Heart right ventricle (tissue), 16 donors: Measurements from ENCODE around the gene MPZ. TPM values are rescaled to one million over a fixed set of nuclear protein-coding genes. Genes with fewer than 3 reads are reported as not detected.
A peak's percentile ranks its signal among the peaks of the same experiment; 100 is the strongest.

ENCODE experiments used
- ATAC-seq, 8 donors: fragments of 200-7000 bp; cut with Tn5 transposase; one replicate each; pipeline ENCODE4 v1.9.1; 2020; ENCODE audit warnings: mild to moderate bottlenecking in 8 of 8, moderate library complexity in 8 of 8, moderate number of reproducible peaks in 1 of 8
- DNase-seq, 2 donors: peaks; one replicate each; pipeline ENCODE4 v3.0.0-alpha.2; 2020
- H3K27ac ChIP-seq, 10 donors: fragments of 200-600 bp; sonication (generic) in 2 of 10; one replicate each; pipeline versions ENCODE4 v1.5.0 to v1.8.0; 2020 to 2022; ENCODE audit warnings: mild to moderate bottlenecking in 3 of 10
- H3K27me3 ChIP-seq, 7 donors: fragments of 200-600 bp; one replicate each; pipeline ENCODE4 v1.8.0; 2021 to 2022; ENCODE audit warnings: mild to moderate bottlenecking in 2 of 7
- H3K36me3 ChIP-seq, 9 donors: fragments of 200-600 bp; sonication (generic) in 1 of 9; one replicate each; pipeline versions ENCODE4 v1.5.0 to v1.8.0; 2020 to 2022; ENCODE audit warnings: mild to moderate bottlenecking in 2 of 9
- H3K4me1 ChIP-seq, 9 donors: fragments of 200-600 bp; sonication (generic) in 1 of 9; one replicate each; pipeline versions ENCODE4 v1.5.0 to v1.8.0; 2020 to 2022; ENCODE audit warnings: mild to moderate bottlenecking in 4 of 9
- H3K4me3 ChIP-seq, 10 donors: fragments of 200-600 bp; sonication (generic) in 2 of 10; one replicate each; pipeline versions ENCODE4 v1.5.0 to v1.8.0; 2020 to 2022; ENCODE audit warnings: mild to moderate bottlenecking in 7 of 10, moderate library complexity in 2 of 10
- H3K9me3 ChIP-seq, 11 donors: fragments of 200-600 bp in 10 of 11; sonication (generic) in 2 of 11; one replicate each; pipeline versions ENCODE4 v1.5.0 to v1.8.0; 2013 to 2022; ENCODE audit warnings: mild to moderate bottlenecking in 2 of 11, control low read depth in 1 of 11, moderate library complexity in 1 of 11
- CTCF ChIP-seq, 9 donors: fragments of 200-600 bp; sonication (generic) in 2 of 9; IDR thresholded peaks; one replicate each; pipeline versions ENCODE4 v1.5.0 to v1.8.0; 2021 to 2022; ENCODE audit warnings: antibody characterized with exemption in 9 of 9, mild to moderate bottlenecking in 5 of 9, moderate library complexity in 1 of 9
- WGBS, 2 donors: extraction: QIAGEN DNeasy Blood & Tissue Kit; methylation state at CpG; one replicate each; pipeline ENCODE4 v1.1.7; 2013; ENCODE audit warnings: inconsistent platforms in 1 of 2; 5-methylcytosine and 5-hydroxymethylcytosine counted together
- intact Hi-C, 10 donors: fragments of 100-400 bp; cut with DNase I; formaldehyde crosslinking; loops; one replicate each; pipeline versions ENCODE4 v1.11.1 to v1.14.2; 2022
- long read RNA-seq, 3 donors: library from polyadenylated mRNA; unstranded; transcript quantifications; one replicate each; pipeline ENCODE4 v2.0.0, GENCODE V29; 2020 to 2021
- polyA plus RNA-seq, 2 donors: library from polyadenylated mRNA; stranded (reverse); fragments of 200-250 nt; gene quantifications; one replicate each; pipeline ENCODE4 v1.2.3, GENCODE V29; 2013
- total RNA-seq, 10 donors: library from RNA; stranded (reverse); fragmentation: NEBNext Ultra II Directional in 3 of 10; extraction: Animal tissue kit (Norgen Biotek cat#: 25700) in 3 of 10; gene quantifications; one replicate each; pipeline versions ENCODE4 v1.2.1 to v1.2.4, GENCODE V29; 2021 to 2023
- donor health status: Arrhythmogenic right ventricular cardiomyopathy.
- donor health status: ischemic (EF 13 %, LVEDD 7.1; RV severe dilation, severe dysfunction).
- donor health status: healthy with polysubstance abuse.
- donor health status: DM: no; HTN: yes; CAD: no.
- donor health status: DM: no; HTN: no; CAD: no.
- donor health status: ischemic (EF 25% LVEDD 6.9; RV normal size, moderate dysfunction).
- donor health status: ischemic (EF 25% LVEDD 5.7; RV mildly dilated, moderate dysfunction).
- donor health status: healthy.
- donor health status: DM: yes; HTN: yes; CAD: no.
- donor health status: Ischemic cardiomyopathy.
- donor health status: ischemic (EF 35%, LVEDD 5.7; RV mildly dilated, moderate dysfunction).
- donor health status: nonischemic (EF 11% LVEDD 7.7; RV severe dilation, severe dysfunction).
- donor health status: DM: yes; HTN: yes; CAD: no.
- donor health status: PGD.
- donor health status: ischemic (EF 29% LVEDD 5.4; RV normal size, mild dysfunction).
- donor health status: nonischemic (EF 23%, LVEDD 6.1; RV moderate dilation, normal function).

MPZ gene
- total RNA-seq (1 to 10 TPM; 1.0 to 5.6 (median 1.6) TPM), polyA plus RNA-seq (1 to 10 TPM; 1.5 to 3.4 TPM)
- long read RNA-seq, donor 1 = 0 reads
- long read RNA-seq, donor 2, partial matches to known transcripts = 0 of 2 reads
- long read RNA-seq, donor 2, other reads (novel, unspliced or antisense) = 2 of 2 reads
- long read RNA-seq, donor 3 = 0 reads

GRCh38 chr1:161309868-161310267 lies at the start of gene MPZ:
TSS of gene MPZ (minus strand) at chr1:161309968. CDS start at chr1:161309905, 63 bp downstream.
- Histone ChIP-seq H3K27ac (peak within 1 kb of the TSS in 3 of 10 donors; percentile 10 to 57 (median 11)), H3K4me3 (no peak within 1 kb of the TSS), H3K36me3 (no peaks in the 10 kb centered on the region), H3K9me3 (no peaks in the 10 kb centered on the region), H3K4me1 (peaks cover 0 to 38% (median 18%) of the 10 kb centered on the region in 9 donors), H3K27me3 (peaks cover 0 to 3% (median 0%) of the 10 kb centered on the region in 7 donors)
- WGBS, 2 donors = 43 to 64% methylated on average over 2 of the region's 2 CpGs
- no peak for TF ChIP-seq CTCF (IDR thresholded peaks at IDR 0.05)
- intact Hi-C loops = loop anchor here in 3 of 10 donors (5.0 kb wide), 2 partner anchors 57 to 83 kb away; partner anchors contain the start of genes TOMM40L (in 3 of the 3) and CFAP126 (in 1 of the 3)
- no peak for DNase-seq
- no peak for ATAC-seq

GRCh38 chr1:161359291-161359690 lies 49.5 kb upstream of the MPZ start:
- no peak for DNase-seq
- Histone ChIP-seq H3K27me3 (no peaks in the 10 kb centered on the region), H3K9me3 (no peaks in the 10 kb centered on the region), H3K4me1 (peaks cover 0 to 17% (median 9%) of the 10 kb centered on the region in 9 donors), H3K4me3 (no peak overlapping the region), H3K36me3 (peaks cover 0 to 69% (median 0%) of the 10 kb centered on the region in 9 donors), H3K27ac (peak overlapping the region in 2 of 10 donors; percentile 32 to 72)
- intact Hi-C loops = no loop called here
- no peak for TF ChIP-seq CTCF (IDR thresholded peaks at IDR 0.05)
- ATAC-seq = peak in 7 of 8 donors; percentile 55 to 81 (median 70)

DNA sequence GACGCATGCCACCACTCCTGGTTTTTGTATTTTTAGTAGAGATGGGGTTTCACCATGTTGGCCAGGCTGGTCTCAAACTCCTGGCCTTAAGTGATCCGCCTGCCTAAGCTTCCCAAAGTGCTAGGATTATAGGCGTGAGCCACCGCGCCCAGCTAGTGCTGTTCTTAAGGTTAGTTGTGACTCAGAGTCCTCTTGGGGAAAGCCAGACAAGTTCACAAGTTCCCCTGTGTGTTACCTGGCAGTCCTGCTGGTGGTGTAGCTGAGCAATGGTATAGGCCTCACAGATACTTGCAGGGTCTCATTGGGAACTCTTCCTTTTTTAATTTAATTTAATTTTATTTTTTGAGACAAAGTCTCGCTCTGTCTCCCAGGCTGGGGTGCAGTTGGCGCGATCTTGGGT lies 47.3 kb upstream of the MPZ start:
- no peaks in the 10 kb centered on the region for H3K9me3 ChIP-seq
- no peaks in the 10 kb centered on the region for H3K27me3 ChIP-seq
- no peak for TF ChIP-seq CTCF (IDR thresholded peaks at IDR 0.05)
- no peak overlapping the region for H3K4me3 ChIP-seq
- H3K4me1 ChIP-seq = peaks cover 0 to 21% (median 9%) of the 10 kb centered on the region in 9 donors
- no peak for ATAC-seq
- intact Hi-C loops = no loop called here
- peaks cover 0 to 70% (median 0%) of the 10 kb centered on the region in 9 donors for H3K36me3 ChIP-seq
- WGBS, 2 donors = 96 to 97% methylated on average over 8 of the region's 8 CpGs
- no peak for DNase-seq
- H3K27ac ChIP-seq = no peak overlapping the region

DNA sequence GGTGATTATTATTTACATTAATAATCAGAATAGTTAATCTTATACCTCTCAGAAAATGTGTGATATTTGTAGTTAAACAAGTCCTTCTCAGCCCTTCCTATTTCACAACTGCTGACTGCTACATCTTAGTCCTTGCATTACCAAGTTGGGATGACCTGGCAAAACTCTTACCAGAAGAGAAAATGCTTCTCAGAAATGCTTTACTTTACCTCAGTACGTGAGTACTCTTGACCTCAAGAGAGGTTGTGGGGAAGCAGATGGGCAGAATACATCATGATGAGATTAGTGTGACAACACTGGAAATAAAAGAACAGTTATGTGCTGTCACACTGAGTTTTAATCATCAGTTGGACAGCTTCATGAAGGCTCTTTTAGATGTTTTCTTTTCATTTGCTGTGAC lies 41.7 kb upstream of the MPZ start:
- DNase-seq (no peak), ATAC-seq (peak in 1 of 8 donors; percentile 44)
- no peaks in the 10 kb centered on the region for H3K9me3 ChIP-seq
- TF ChIP-seq CTCF (IDR thresholded peaks at IDR 0.05) = no peak
- no peak overlapping the region for H3K4me3 ChIP-seq
- peaks cover 0 to 24% (median 4%) of the 10 kb centered on the region in 9 donors for H3K4me1 ChIP-seq
- no peaks in the 10 kb centered on the region for H3K27me3 ChIP-seq
- 46 to 64% methylated on average over 1 of the region's 1 CpG for WGBS, 2 donors
- intact Hi-C loops = loop anchor here in 1 of 10 donors (5.0 kb wide), 1 partner anchor 34 kb away; no protein-coding TSS in a partner anchor
- H3K27ac ChIP-seq = peak overlapping the region in 1 of 10 donors; percentile 80
- H3K36me3 ChIP-seq = peaks cover 0 to 91% (median 6%) of the 10 kb centered on the region in 9 donors
